Measurements from ENCODE around the gene HNRNPUL1. TPM values are rescaled to one million over a fixed set of nuclear protein-coding genes. Genes with fewer than 3 reads are reported as not detected.
"Not testable (repeated sequence)": the region's sequence is repeated elsewhere in the genome, so short reads cannot be mapped to it uniquely, and the experiment has no call there.

The HNRNPUL1 gene
- total and polyA plus RNA-seq, 4 donors, result 64.3 to 190 (median 136) TPM

DNA sequence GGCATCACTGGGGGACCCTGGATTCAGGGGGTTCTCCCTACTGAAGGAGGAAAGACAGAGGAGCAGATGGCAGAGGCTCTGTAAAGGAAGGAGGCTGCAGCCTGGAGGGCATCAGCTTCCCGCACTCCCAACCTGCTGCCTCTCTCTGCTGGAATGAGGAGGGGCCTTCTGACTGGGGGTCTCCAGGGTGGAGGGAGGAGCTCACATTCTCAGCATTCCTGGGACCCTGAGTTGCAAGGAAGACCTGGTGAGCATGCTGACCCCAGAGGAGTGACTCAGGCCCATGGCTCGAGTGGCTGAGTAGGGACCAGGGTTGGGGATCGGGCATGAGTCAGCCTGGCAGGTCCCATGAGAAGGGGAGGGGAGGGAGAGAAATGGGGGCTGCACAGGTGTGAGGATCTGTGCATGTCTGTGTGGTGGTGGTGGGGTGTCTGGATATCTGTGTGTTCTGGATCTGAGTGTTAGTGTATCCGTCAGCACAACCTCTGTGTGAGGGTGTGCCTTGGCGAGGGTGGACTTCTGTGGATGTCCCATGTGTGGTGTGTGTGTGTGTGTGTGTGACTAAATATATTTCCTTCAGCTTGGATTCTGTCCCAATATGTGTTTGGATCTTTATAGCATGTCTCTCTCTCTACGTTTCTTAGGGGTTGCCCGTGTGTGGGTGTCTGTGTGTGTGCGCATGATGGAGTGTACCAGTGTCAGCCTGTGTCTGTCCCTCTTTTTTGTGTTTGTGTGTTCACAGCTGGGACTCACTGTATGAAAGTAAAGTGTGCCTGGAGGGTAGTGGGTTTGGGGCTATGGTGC lies 40.5 kb upstream of the HNRNPUL1 start:
- no peak for DNase-seq (ENCODE audit: low read depth in 4 of 6, low spot score in 6 of 6)
- peaks cover 5% of the 10 kb centered on the region for H3K27me3 ChIP-seq (ENCODE audit: control insufficient read depth, insufficient read depth, low read length)
- no peak overlapping the region for H3K27ac ChIP-seq (ENCODE audit: low read depth, low read length)
- H3K4me1 ChIP-seq (ENCODE audit: control insufficient read depth, insufficient read depth, low read length), result peaks cover 40% of the 10 kb centered on the region
- peaks cover 14% of the 10 kb centered on the region for H3K36me3 ChIP-seq (ENCODE audit: control insufficient read depth, insufficient read depth, low read length)
- WGBS (ENCODE audit: insufficient coverage), result 70% methylated on average over 8 of the region's 8 CpGs
- no peaks in the 10 kb centered on the region for H3K9me3 ChIP-seq (ENCODE audit: control insufficient read depth, insufficient read depth, low read length)
- no peak overlapping the region for H3K4me3 ChIP-seq (ENCODE audit: low read depth, low read length)

DNA sequence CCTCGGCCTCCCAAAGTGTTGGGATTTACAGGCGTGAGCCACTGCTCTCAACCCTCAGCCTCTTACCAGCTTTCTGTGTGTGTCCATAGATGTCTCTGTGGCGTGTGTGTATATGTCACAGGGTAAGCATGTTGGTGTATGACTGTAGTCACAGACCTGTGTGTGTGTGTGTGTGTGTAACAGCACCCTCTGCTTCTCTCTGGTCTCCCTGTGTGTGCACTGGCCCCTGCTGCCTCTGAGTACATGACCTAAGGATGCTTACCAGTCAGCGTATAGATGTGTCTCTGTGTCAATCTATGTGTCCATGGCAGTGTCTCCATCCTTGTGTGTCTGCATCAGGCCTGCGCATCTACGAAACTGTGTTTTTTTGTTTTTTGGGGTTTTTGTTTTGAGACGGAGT lies 39.5 kb upstream of the HNRNPUL1 start:
- Histone ChIP-seq H3K27ac (ENCODE audit: low read depth, low read length) (no peak overlapping the region), H3K9me3 (ENCODE audit: control insufficient read depth, insufficient read depth, low read length) (no peaks in the 10 kb centered on the region), H3K4me1 (ENCODE audit: control insufficient read depth, insufficient read depth, low read length) (peaks cover 33% of the 10 kb centered on the region), H3K27me3 (ENCODE audit: control insufficient read depth, insufficient read depth, low read length) (no peaks in the 10 kb centered on the region), H3K36me3 (ENCODE audit: control insufficient read depth, insufficient read depth, low read length) (peaks cover 14% of the 10 kb centered on the region), H3K4me3 (ENCODE audit: low read depth, low read length) (no peak overlapping the region)
- no peak for DNase-seq (ENCODE audit: low read depth in 4 of 6, low spot score in 6 of 6)
- WGBS (ENCODE audit: insufficient coverage), result 89% methylated on average over 4 of the region's 7 CpGs

GRCh38 chr19:41225238-41226052 lies 38.7 kb upstream of the HNRNPUL1 start:
- peak overlapping the region; percentile 7 for H3K4me3 ChIP-seq (ENCODE audit: low read depth, low read length)
- H3K27ac ChIP-seq (ENCODE audit: low read depth, low read length), result peak overlapping the region; percentile 65
- WGBS (ENCODE audit: insufficient coverage), result 64% methylated on average over 15 of the region's 29 CpGs
- peaks cover 26% of the 10 kb centered on the region for H3K4me1 ChIP-seq (ENCODE audit: control insufficient read depth, insufficient read depth, low read length)
- H3K36me3 ChIP-seq (ENCODE audit: control insufficient read depth, insufficient read depth, low read length), result peaks cover 14% of the 10 kb centered on the region
- H3K9me3 ChIP-seq (ENCODE audit: control insufficient read depth, insufficient read depth, low read length), result no peaks in the 10 kb centered on the region
- H3K27me3 ChIP-seq (ENCODE audit: control insufficient read depth, insufficient read depth, low read length), result no peaks in the 10 kb centered on the region
- peak in 4 of 6 donors; percentile 21 to 68 (median 46) for DNase-seq (ENCODE audit: low read depth in 4 of 6, low spot score in 6 of 6)

DNA sequence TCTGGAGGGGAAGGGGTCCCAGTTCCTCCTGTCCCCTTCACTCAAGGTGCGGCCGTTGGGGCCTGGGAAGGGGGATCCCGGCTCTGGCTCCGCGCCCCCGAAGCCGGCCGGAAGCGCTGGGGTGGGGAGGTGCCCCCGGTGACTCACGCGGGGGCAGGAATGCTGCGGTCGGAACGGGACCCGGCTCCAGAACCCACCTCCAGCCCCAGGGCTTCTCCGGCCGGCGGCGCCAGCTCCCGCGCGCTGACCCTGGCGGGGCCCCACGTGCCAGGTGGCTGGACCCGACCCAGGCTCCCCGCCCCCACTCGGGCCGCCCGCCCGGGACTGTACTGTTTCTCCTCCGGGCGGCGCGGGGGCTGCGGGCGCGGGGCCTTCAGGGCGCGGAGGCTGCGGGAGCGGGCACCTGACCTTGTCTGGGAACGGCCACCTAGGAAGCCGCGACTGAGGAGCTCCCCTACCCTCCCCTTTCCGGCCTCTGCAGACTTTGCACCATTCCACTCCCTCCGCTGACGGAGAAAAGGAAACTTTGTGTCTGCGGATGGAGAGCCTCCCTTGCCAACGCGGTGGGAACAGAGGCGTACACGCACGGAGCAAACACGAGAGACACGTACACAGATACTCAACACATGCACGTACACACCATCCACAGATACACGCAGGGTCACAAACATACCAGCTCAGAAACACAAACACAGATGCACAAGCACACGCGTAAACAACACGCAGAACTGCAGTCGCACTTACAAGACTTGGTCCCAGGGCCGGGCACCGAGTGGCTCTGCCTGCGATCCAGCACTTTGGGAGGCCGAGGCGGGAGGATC lies 37.9 kb upstream of the HNRNPUL1 start:
- Histone ChIP-seq H3K27ac (ENCODE audit: low read depth, low read length) (peak overlapping the region; percentile 65), H3K9me3 (ENCODE audit: control insufficient read depth, insufficient read depth, low read length) (no peaks in the 10 kb centered on the region), H3K27me3 (ENCODE audit: control insufficient read depth, insufficient read depth, low read length) (no peaks in the 10 kb centered on the region), H3K4me1 (ENCODE audit: control insufficient read depth, insufficient read depth, low read length) (peaks cover 21% of the 10 kb centered on the region), H3K36me3 (ENCODE audit: control insufficient read depth, insufficient read depth, low read length) (peaks cover 18% of the 10 kb centered on the region), H3K4me3 (ENCODE audit: low read depth, low read length) (peak overlapping the region; percentile 21)
- WGBS (ENCODE audit: insufficient coverage), result 4% methylated on average over 62 of the region's 67 CpGs
- peak in 5 of 6 donors; percentile 24 to 72 (median 36) for DNase-seq (ENCODE audit: low read depth in 4 of 6, low spot score in 6 of 6)

- Histone ChIP-seq H3K36me3 (ENCODE audit: control insufficient read depth, insufficient read depth, low read length) (peaks cover 16% of the 10 kb centered on the region), H3K4me3 (ENCODE audit: low read depth, low read length) (peak overlapping the region; percentile 21), H3K27ac (ENCODE audit: low read depth, low read length) (peak overlapping the region; percentile 47), H3K9me3 (ENCODE audit: control insufficient read depth, insufficient read depth, low read length) (no peaks in the 10 kb centered on the region), H3K4me1 (ENCODE audit: control insufficient read depth, insufficient read depth, low read length) (peaks cover 17% of the 10 kb centered on the region), H3K27me3 (ENCODE audit: control insufficient read depth, insufficient read depth, low read length) (no peaks in the 10 kb centered on the region)
- no peak for DNase-seq (ENCODE audit: low read depth in 4 of 6, low spot score in 6 of 6)
- WGBS (ENCODE audit: insufficient coverage), result 77% methylated on average over 3 of the region's 9 CpGs
Measured at GRCh38 chr19:41226874-41227390, 37.2 kb upstream of the HNRNPUL1 start.

DNA sequence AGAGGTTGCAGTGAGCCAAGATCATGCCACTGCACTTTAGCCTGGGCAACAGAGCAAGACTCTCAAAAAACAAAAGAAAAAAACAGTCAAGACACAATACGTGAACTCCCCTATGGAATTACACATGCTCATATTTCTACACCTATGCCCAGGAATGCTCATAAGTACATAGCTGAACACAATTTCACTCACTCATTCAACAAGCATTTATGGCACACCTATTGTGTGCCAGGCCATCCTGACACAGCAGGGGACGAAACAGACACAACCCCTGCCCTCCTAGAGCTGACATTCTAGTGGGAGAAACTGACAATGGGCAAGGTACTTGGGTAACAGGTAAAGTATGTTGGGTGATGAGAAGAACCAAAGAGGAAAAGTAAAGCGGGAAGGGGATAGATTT lies 35.7 kb upstream of the HNRNPUL1 start:
- no peak overlapping the region for H3K27ac ChIP-seq (ENCODE audit: low read depth, low read length)
- DNase-seq (ENCODE audit: low read depth in 4 of 6, low spot score in 6 of 6), result no peak
- no peak overlapping the region for H3K4me3 ChIP-seq (ENCODE audit: low read depth, low read length)
- H3K9me3 ChIP-seq (ENCODE audit: control insufficient read depth, insufficient read depth, low read length), result no peaks in the 10 kb centered on the region
- no peaks in the 10 kb centered on the region for H3K27me3 ChIP-seq (ENCODE audit: control insufficient read depth, insufficient read depth, low read length)
- H3K4me1 ChIP-seq (ENCODE audit: control insufficient read depth, insufficient read depth, low read length), result peaks cover 14% of the 10 kb centered on the region
- 40% methylated on average over 1 of the region's 3 CpGs for WGBS (ENCODE audit: insufficient coverage)
- H3K36me3 ChIP-seq (ENCODE audit: control insufficient read depth, insufficient read depth, low read length), result peaks cover 11% of the 10 kb centered on the region

DNA sequence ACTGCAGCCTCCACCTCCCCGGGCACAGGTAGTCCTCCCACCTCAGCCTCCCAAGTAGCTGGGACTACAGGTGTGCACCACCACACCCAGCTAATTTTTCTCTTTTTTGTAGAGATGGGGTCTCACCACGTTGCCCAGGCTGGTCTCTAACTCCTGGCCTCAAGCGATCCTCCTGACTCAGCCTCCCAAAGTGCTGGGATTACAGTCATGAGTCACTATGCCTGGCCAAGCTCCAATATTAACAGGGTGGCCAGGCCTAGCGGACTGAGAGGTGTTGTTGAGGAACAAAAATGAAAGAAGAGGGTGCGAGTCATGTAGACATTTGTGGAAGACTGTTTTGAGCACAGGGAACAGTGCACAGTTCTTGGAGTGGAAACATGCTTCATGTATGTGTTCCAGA lies 34.8 kb upstream of the HNRNPUL1 start:
- peaks cover 14% of the 10 kb centered on the region for H3K4me1 ChIP-seq (ENCODE audit: control insufficient read depth, insufficient read depth, low read length)
- DNase-seq (ENCODE audit: low read depth in 4 of 6, low spot score in 6 of 6); H3K9me3 ChIP-seq (ENCODE audit: control insufficient read depth, insufficient read depth, low read length); H3K27me3 ChIP-seq (ENCODE audit: control insufficient read depth, insufficient read depth, low read length); H3K27ac ChIP-seq (ENCODE audit: low read depth, low read length); H3K4me3 ChIP-seq (ENCODE audit: low read depth, low read length): not testable (repeated sequence)
- 100% methylated on average over 2 of the region's 5 CpGs for WGBS (ENCODE audit: insufficient coverage)
- peaks cover 13% of the 10 kb centered on the region for H3K36me3 ChIP-seq (ENCODE audit: control insufficient read depth, insufficient read depth, low read length)

- Histone ChIP-seq H3K4me3 (ENCODE audit: low read depth, low read length) (no peak overlapping the region), H3K9me3 (ENCODE audit: control insufficient read depth, insufficient read depth, low read length) (no peaks in the 10 kb centered on the region), H3K36me3 (ENCODE audit: control insufficient read depth, insufficient read depth, low read length) (peaks cover 13% of the 10 kb centered on the region), H3K27ac (ENCODE audit: low read depth, low read length) (no peak overlapping the region), H3K27me3 (ENCODE audit: control insufficient read depth, insufficient read depth, low read length) (no peaks in the 10 kb centered on the region), H3K4me1 (ENCODE audit: control insufficient read depth, insufficient read depth, low read length) (peaks cover 14% of the 10 kb centered on the region)
- DNase-seq (ENCODE audit: low read depth in 4 of 6, low spot score in 6 of 6), result no peak
- WGBS (ENCODE audit: insufficient coverage), result 94% methylated on average over 3 of the region's 3 CpGs
Measured at GRCh38 chr19:41230067-41230857, 33.9 kb upstream of the HNRNPUL1 start.

Measured in spinal cord (tissue), 10 donors.